HG02938 (cell line): ENCODE measurements around the gene NAP1L1.
A peak's percentile ranks its signal among the peaks of the same experiment; 100 is the strongest.

Experiments used
- ATAC-seq: cut with Tn5 transposase; IDR thresholded peaks from one replicate; pipeline ENCODE4 v1.9.1; 2021; ENCODE audit warnings: mild to moderate bottlenecking, moderate library complexity; ENCODE audit not compliant: unreplicated experiment

Gene NAP1L1

DNA sequence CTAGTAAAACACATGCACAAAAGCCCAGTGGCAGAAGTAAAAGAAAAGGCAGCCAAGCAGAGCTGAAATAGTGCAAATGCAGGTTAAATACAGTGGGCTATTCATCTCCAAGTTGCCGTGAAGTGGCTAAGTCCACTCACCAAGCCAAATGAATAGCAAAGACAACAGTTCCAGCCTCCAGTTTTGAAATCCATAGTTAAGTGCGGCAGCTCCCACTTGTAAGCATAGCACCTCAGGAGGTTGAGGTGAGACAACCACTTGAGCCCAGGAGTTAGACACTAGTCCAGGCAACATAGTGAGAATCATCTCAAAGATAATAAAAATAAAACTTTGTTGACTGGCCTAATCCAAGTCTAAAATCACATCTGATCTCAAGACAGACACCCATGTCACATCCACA, 43.1 kb downstream of the NAP1L1 start:
- no peak for ATAC-seq

DNA sequence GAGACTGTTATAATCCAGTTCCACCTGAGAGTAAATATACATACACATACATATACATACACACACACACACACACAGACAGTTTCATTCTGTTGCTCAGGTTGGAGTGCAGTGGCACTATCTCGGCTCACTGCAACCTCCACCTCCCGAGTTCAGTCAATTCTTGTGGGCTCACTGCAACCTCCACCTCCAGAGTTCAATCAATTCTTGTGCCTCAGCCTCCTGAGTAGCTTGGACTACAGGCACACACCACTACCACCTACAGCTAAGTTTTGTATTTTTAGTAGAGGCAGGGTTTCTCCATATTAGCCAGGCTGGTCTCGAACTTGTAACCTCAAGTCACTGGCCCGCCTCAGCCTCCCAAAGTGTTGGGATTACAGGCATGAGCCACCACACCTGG, 44.0 kb downstream of the NAP1L1 start:
- no peak for ATAC-seq

DNA sequence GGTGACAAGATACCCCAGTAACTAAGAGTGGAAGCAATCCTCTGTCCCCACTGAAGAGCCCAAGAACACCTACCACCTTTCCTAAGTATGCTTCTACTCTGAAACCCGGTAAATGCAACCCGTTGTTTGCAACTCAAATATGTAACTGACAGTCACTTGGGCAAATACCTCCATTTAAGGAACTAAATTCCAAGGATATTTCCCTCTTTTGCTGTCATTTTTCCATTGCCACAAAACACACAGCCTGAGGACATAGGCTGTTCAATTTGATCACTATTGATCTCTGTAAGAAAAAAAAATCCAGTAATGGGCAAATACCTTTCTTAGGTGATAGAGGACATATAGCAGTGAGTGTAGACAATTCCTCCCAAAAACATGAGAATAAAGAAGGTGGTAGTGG, 46.3 kb downstream of the NAP1L1 start:
- no peak for ATAC-seq

DNA sequence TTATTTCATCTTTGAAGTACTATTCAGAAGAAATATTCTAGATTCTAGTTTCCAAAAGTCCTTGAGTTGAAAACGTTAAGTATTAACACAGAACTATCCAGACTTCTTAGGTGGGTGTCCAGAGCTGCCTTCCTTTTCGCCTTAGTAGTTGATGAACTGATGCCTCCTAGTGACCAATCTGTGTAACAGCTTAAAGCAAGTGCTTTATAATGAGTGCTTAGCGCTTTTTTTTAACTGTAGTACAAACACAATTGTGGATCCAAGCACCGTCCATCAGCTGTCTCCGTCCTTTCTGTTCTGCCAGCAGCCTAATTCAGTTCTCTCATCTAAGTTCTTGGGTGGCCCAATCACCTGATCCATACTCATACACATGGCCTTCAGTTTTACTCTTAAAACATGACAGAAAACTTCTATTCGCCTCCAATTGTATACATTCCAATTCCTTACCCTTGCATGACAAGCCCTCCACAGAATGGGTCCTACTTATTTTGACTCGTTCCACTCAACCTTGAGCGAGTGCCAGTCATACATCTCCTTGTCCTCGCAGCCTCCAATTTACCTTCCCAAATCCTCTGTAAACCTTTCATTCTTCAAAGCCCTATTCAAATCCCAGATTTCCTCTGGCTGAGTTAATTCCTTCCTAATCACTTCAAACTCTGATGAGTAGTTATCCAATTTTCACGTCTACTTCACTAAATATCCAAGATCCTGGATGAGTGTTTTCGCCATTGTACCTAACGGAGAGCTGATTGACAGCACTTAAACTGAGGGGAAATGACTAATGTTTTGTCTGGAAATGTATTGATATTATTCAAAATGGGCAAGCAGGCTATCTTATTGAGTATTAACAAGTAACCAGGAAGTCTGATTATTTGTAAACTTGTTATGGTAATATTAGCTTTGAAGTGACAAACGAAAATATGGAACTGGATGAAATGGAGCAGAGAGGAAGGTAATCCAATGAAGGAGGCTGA, 47.1 kb downstream of the NAP1L1 start:
- ATAC-seq: peak; percentile 68

DNA sequence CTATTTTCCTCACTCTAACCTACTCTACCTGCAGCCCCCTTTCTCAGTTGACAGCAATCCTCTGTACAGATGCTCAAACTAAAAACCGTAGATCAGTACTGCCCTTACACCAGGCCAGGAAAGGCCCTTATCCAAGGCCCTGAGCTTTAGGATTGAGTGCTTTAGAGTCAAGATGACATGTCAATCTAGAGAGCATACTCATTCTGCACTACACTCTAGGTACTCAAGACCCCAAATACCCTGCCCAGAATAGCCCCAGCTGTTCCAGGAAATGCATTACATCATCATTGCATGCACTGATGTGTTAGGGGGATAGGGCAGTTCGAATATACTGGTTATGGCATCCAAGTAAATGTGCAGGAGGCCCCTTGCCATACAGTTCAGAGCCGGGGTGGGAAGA, 49.4 kb downstream of the NAP1L1 start:
- no peak for ATAC-seq

DNA sequence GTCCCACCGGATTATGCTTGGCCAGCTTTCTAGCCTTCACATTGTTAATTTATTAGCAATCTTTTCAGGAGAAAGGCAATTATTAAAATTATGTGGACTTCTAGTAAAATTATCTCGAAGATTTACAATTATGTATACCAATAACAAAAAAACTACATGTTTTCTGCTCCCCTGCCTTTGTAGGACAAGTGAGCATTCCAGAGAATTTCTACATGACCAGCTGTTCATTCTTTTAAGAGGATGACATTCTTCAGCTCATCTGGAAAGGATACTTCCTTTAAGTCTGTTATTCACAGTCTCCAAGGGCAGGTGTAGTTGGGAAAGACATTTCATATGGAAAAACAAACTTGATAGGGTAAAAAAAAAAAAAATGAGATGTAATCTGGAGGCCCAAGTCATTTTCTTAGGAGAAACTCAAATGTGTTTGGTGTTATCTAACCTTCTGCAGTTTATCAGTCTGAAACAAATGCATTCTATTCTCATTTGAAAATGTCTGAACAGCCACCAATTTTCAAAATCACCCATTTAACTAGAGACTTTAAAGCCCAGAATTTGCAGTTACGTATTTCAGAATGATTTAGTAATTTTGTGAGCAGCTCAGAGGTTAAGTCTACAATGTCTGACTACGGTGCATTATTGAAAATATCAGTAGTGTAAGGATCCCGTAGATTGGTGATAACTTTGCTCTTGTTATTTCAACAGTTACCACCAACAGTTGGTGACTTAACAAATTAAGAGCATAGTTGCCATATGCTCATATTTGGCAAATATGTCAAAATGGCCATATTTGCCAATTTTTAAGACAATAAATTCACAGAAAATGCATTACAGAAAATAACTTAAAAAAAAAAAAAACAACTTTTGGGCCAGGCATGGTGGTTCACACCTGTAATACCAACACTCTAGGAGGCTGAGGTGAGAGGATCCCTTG, 51.1 kb downstream of the NAP1L1 start:
- ATAC-seq: no peak

DNA sequence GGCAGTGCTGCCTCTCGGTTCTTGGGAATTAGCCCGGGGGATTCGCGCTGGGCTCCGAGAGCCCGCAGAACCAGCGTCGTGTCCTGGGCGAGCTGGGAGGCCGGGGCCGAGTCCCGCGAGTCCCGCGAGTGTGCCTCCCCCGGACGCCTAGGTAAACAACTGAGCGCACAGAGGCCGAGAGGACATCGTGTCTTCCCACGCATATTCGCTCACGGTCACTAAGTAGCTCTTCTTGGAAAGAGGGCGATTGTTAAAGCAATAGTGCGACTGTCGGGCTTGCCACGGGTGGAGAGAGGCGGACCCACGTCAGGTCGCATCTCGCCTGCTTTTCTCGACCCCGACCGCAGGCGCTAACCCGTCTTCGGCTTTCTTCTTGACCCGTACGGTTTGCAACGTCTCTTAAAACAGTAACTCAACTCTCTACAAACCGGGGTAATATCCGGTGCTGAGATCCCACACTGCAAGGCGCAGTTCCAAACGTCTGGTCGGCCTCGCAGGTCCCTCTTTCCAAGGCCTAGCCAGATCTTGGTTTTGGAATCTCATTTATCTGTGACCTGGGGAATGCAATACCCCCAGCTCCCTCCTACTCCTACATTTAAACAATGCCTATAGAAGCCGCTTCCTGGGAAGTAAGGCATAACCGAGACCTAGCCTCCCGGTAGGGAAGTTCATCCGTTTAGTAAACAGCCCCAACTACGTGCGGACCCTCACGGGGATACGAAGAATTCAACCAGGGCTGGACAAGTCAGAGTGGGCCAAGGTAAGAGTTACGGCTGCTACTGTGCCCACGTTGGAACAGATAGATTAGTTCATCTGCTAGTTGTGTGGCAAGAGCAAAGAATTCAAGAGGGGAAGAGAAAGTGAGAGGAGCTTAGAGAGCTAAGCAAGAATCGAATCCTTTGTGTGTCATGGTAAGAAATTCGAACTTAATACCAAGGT, 52.2 kb downstream of the NAP1L1 start:
- ATAC-seq: peak; percentile 31

DNA sequence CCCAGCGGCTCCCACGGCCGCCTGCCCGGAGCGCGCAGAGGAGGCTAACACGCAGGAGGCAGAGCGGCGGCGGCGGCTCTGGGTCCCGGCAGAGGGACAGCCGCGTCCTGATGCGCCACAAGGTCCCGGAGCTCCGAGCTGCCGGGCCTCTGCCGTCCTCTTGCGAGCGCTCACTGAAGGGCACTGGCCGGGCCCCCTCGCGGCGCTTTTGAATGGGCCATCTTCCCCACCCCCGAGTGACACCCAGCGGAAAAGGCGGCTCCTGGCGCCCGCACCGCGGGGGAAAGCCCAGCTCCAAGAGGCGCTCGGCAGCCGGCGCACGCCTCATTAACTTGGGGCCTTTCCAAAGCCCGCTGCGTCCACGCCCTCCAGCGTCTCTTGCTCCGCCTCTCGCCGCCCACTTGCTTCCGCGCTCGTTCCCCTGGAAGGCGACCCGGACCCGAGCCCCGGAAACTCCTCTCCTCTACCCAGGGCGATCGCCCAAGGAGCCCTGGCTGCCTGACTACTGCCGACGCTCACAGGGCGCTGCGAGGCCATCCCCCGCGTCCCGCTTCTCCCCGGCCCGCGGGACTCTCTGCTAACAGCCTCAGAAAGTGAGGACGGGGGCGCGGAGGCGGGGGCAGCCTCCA, 53.0 kb downstream of the NAP1L1 start, which contains the start of gene PHLDA1:
Gene PHLDA1 (minus strand): TSS at position 363 of the 629 bp plus-strand sequence.
- ATAC-seq: peak; percentile 72

DNA sequence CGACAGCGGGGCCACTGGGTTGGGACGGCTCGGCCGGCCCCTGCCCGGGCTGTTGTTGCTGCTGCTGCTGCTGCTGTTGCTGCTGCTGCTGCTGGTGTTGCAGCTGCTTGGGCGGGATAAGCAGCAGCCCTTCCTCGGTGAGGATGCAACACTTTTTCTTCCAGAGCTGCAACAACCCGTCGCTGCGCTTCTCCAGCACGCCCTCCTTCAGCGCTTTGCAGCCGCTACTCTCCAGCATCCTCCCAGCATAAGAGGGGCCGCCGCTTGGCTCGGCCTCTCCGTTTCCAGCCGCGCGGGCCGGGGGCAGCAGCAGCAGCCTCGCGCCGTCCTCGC, 53.4 kb downstream of the NAP1L1 start:
- ATAC-seq: no peak

DNA sequence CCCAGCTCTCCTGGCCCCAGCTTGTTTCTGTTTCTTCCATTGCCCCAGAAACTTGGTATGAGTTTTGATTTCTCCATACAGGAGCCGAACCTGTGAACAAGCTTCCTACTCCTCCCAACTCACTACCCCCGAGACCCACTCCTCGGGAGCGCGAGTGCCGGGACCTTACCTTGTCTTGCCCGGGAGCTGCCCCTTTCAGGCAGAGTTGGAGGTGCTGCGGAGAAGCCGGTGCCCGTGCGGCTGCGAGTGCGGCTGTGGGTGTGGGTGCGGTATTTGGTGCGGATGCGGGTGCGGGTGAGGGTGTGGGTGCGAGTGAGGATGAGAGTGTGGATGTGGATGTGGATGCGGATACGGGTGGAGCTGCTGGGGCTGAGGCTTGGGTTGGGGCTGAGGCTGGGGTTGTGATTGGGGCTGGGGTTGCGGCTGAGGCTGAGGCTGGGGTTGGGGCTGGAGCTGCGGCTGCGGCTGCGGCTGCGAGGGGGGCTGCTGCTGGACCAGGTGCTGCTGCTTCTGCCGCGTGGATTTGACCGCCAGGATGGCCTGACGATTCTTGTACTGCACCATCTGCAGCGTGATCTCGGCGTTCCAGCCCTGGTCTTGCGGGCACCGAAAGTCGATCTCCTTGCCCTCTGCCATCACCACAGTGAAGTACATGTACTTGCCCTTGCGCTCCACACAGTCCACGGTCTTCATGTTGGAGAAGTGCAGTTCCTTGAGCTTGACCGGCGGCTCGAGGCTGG, 54.0 kb downstream of the NAP1L1 start:
- ATAC-seq: no peak

DNA sequence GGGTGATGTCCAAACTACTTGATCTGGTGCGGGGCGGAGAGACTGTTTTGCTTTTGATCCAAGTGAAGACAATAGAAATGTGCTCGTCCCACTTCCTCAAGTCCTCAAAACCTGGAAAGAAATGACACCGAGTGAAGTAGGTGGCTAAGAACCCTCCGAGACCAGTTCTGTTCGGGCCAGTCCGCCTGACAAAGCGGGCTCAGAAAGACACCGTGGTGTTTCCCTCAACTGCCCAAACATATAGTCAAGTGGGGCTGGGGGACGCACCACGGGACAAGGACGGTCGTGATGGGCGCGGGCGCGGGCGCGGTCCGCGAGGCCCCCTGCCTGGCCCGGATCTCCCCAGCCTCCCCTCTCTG, 54.5 kb downstream of the NAP1L1 start:
- no peak for ATAC-seq

DNA sequence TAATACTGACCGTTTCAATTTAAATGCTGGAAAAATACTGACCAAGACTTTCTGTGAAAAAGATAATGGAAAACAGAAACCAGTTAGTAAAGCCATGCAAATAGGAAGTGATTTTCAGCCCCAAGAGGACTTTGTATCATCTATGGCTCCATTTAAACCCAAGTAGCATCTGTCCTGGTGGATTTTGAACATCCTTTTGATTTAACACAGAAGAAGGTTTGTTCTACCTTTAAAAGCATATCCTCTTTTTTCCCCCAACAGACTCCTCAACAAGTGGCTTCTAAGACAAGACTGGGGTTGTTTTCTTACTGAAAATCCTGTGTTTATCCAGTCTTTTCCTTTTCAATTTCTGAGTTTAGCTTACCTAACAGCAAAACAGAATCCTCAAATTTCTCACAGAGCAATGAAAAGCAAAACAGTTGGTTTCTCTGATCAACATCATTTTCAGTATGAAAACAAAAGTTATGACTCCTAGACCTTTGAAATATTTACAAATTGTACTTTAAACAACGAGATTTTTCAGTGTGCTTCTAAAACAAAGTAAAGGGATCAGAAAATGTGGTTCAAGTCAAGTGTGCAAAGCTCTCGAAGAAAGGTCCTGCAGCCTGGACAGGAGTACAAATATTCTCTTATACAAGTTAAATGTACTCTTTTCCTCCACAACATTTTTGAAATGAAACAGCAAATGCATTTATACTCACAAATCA, 55.8 kb downstream of the NAP1L1 start:
- ATAC-seq: no peak

DNA sequence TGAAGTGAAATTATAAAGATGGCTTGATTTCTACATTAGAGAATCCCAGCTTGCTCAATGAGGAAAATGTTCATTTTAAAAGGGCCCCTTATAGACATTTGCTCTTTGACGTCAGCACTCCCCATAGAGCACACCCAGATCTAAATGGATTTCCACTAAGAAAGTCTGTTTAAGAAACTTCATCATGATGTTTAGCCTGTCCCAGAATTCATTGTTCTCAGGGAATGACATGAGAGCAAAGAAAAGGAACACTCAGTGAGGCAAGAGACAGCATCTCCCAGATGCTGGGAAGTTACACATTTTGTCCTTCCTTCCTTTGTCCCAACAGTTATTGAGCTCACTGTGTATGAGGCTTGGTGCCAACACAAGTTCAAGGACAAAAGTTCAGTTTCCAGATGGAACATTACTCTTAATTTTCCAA, 57.8 kb downstream of the NAP1L1 start:
- ATAC-seq: no peak

DNA sequence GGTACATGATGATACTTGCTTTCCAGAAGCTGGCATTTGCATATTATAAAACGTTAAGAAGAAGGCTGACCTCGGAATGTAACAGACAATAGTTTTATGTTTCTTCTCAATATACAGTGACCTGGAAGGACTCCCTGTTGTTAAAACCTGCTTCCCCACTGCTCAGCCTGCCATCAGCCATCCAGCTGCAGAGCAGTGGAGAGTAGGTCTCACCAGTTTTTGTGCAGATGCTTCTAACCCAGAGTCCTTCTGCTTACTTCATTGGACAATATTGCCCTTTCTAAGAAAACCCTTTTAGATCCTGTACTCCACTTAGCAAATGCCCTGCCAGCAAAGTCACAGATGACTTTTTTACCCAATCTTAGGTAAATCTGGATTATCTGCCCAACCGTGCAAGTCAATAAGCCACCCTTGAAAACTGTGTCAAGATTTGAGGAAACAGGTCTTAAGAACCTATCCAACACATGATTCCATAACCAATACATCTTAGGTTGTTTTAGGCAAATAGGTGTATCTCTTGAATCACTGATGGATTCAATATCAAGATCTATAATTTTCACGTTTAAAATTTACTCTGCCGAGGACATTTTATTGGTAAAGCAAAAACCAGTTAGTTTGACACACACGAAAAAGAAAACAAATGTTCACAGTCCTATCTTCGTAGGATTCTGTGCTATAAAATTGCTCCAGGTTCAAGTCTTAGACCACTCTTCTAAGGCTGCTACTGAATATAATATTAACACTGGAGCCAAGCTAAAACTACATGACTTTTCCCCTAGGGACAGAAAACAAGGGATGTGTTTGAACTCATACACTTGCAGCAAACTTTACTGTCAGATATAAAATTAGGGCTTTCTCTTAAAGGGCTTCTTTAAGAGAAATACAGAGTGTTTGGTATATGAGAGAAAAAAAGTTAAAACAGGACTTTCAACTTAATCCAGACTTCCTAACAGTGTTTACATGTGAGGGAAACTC, 58.6 kb downstream of the NAP1L1 start:
- no peak for ATAC-seq

DNA sequence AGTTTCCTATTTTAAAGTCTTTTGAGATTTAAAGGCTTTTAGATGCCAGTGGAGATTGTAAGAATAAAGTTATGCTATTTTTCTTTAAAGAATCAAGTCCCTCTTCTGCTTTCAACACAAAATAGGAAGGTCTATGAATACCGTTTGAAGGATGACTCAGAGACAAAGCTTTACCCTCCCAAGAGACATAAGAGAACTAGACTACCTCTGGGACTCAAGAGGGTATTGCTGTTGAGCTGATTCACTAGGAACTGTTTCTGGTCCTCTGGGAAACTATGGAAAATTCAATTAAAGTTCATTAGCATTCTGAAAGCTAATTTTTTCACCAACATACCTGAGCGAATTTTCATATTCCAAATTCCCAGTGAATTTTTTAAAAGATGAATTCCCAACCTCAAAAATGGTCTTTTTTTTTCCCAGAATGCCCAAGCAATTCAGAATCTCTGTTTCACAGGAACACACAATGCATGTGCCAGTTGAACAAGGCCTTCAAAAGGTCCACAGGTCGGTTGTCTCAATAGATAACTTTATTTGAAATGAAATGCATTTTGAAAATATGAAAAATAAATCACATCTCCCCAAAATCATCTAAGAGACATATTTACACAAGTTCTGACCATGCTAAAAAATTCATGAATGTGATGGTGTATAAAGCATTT, 59.4 kb downstream of the NAP1L1 start:
- ATAC-seq: no peak

DNA sequence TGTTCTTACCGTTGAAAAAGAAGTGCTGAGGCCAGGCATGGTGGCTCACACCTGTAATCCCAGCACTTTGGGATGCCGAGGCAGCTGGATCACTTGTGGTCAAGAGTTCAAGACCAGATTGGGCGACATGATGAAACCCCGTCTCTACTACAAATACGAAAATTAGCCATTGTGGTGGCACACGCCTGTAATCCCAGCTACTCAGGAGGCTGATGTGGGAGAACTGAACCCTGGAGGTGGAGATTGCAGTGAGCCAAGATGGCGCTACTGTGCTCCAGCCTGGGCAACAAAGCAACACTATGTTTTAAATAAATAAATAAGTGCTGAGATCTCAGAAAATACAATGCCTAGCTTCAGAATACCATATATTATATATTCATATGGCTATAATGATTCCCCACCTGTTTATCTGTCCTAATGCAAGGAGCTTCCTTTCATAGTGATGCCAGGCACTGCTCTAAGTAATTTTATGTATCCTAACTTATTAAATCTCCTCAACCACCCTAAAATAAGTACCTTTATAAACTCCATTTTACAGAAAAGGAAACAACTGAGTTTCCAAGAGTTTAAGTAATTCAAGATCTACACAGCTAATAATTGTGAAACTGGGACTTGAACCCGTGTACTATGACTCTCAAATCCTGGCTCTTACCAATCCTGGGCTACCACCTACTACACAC, 60.2 kb downstream of the NAP1L1 start:
- no peak for ATAC-seq
